ENCODE results near the gene CREB5.
"Not testable (repeated sequence)": the region's sequence is repeated elsewhere in the genome, so short reads cannot be mapped to it uniquely, and the experiment has no call there.

The CREB5 gene

DNA sequence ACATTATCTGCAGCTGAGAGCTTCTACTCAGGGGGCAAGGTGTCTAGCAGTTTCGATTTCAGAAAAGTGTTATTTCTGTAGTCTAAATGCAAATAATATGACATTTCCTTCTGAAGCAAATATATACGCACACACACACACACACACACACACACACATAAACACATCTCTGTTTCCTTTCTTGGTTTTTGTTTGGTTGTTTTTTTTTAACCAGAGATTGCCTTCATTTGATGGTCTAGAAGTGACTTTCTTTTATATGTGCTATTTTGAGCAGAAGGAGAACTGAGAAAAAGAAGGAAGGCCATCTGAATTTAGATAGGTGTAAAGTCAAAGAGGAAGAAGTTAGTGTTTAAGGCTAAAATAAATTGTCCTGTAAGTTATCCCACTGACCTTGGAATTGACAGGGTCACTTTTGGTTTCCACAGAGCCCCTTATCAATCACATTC lies 403.6 kb downstream of the CREB5 start:
- Histone ChIP-seq H3K27ac (no peak overlapping the region), H3K4me2 (ENCODE audit: low read length) (no peak overlapping the region), H3K27me3 (ENCODE audit: control insufficient read depth, insufficient read depth, low read length) (no peaks in the 10 kb centered on the region), H3K79me2 (no peaks in the 10 kb centered on the region), H3K9ac (no peak overlapping the region), H3K4me3 (ENCODE audit: low read depth, low read length) (no peak overlapping the region), H3K36me3 (ENCODE audit: control insufficient read depth, insufficient read depth, low read length) (no peaks in the 10 kb centered on the region), H3K4me1 (no peaks in the 10 kb centered on the region), H2AFZ (no peak overlapping the region), H3K9me3 (ENCODE audit: control insufficient read depth, low read length) (no peaks in the 10 kb centered on the region)
- TF ChIP-seq, protein P1, sequence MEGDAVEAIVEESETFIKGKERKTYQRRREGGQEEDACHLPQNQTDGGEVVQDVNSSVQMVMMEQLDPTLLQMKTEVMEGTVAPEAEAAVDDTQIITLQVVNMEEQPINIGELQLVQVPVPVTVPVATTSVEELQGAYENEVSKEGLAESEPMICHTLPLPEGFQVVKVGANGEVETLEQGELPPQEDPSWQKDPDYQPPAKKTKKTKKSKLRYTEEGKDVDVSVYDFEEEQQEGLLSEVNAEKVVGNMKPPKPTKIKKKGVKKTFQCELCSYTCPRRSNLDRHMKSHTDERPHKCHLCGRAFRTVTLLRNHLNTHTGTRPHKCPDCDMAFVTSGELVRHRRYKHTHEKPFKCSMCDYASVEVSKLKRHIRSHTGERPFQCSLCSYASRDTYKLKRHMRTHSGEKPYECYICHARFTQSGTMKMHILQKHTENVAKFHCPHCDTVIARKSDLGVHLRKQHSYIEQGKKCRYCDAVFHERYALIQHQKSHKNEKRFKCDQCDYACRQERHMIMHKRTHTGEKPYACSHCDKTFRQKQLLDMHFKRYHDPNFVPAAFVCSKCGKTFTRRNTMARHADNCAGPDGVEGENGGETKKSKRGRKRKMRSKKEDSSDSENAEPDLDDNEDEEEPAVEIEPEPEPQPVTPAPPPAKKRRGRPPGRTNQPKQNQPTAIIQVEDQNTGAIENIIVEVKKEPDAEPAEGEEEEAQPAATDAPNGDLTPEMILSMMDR (IDR thresholded peaks at IDR 0.05), result no peak

- H3K27ac ChIP-seq, result no peak overlapping the region
- no peaks in the 10 kb centered on the region for H3K79me2 ChIP-seq
- no peaks in the 10 kb centered on the region for H3K27me3 ChIP-seq (ENCODE audit: control insufficient read depth, insufficient read depth, low read length)
- H3K4me3 ChIP-seq (ENCODE audit: low read depth, low read length), result no peak overlapping the region
- TF ChIP-seq, protein P1 (IDR thresholded peaks at IDR 0.05), result no peak
- no peak overlapping the region for H3K9ac ChIP-seq
- no peaks in the 10 kb centered on the region for H3K4me1 ChIP-seq
- no peaks in the 10 kb centered on the region for H3K36me3 ChIP-seq (ENCODE audit: control insufficient read depth, insufficient read depth, low read length)
- H3K9me3 ChIP-seq (ENCODE audit: control insufficient read depth, low read length), result no peaks in the 10 kb centered on the region
- H2AFZ ChIP-seq, result no peak overlapping the region
- no peak overlapping the region for H3K4me2 ChIP-seq (ENCODE audit: low read length)
Measured at GRCh38 chr7:28818996-28819395, 406.7 kb downstream of the CREB5 start.

DNA sequence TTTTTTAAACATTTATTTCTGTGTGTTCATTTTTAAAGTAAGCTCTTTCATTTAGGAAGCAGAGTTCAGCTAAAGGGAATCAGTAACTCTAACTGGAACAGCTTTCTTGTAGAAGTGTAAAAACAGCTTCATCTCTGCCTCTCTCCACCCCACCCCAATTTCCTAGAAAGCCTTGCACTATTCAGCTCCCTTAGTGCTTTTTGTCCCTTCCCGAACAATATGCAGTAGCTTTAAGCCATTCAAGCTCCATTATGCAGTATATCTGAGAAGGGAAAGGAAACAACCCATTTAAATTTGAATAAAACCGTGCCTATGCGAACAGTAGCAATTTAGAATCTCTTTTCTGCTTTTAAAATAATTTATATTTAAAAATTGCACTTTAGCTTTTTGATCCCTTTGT lies 411.3 kb downstream of the CREB5 start:
- Histone ChIP-seq H2AFZ (no peak overlapping the region), H3K36me3 (ENCODE audit: control insufficient read depth, insufficient read depth, low read length) (no peaks in the 10 kb centered on the region), H3K27ac (no peak overlapping the region), H3K4me2 (ENCODE audit: low read length) (no peak overlapping the region), H3K9me3 (ENCODE audit: control insufficient read depth, low read length) (no peaks in the 10 kb centered on the region), H3K9ac (no peak overlapping the region), H3K4me3 (ENCODE audit: low read depth, low read length) (no peak overlapping the region), H3K27me3 (ENCODE audit: control insufficient read depth, insufficient read depth, low read length) (no peaks in the 10 kb centered on the region), H3K4me1 (no peaks in the 10 kb centered on the region), H3K79me2 (no peaks in the 10 kb centered on the region)
- TF ChIP-seq, protein P1 (IDR thresholded peaks at IDR 0.05), result no peak

DNA sequence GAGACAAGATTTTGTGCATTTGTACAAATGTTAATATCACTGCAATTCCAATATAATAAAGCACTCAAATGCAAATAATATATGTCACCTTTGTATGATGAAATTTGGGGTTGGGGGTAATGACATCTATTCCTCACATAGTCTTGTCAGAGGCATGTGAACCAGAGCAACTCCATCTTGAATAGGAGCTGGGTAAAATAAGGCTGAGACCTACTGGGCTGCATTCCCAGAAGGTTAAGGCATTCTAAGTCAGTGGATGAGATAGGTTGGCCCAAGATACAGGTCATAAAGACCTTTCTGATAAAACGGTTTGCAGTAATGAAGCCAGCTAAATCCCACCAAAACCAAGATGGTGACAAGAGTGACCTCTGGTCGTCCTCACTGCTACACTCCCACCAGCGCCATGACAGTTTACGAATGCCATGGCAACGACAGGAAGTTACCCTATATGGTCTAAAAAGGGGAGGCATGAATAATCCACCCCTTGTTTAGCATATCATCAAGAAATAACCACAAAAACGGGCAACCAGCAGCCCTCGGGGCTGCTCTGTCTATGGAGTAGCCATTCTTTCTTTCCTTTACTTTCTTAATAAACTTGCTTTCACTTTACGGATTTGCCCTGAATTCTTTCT lies 413.6 kb downstream of the CREB5 start:
- not testable (repeated sequence) for H3K4me3 ChIP-seq (ENCODE audit: low read depth, low read length); H3K79me2 ChIP-seq

GRCh38 chr7:28830846-28831245 lies 418.5 kb downstream of the CREB5 start:
- no peaks in the 10 kb centered on the region for H3K9me3 ChIP-seq (ENCODE audit: control insufficient read depth, low read length)
- no peak overlapping the region for H3K27ac ChIP-seq
- H3K9ac ChIP-seq, result no peak overlapping the region
- no peak overlapping the region for H2AFZ ChIP-seq
- TF ChIP-seq, protein P1 (IDR thresholded peaks at IDR 0.05), result no peak
- H3K4me2 ChIP-seq (ENCODE audit: low read length), result no peak overlapping the region
- no peak overlapping the region for H3K4me3 ChIP-seq (ENCODE audit: low read depth, low read length)
- no peaks in the 10 kb centered on the region for H3K36me3 ChIP-seq (ENCODE audit: control insufficient read depth, insufficient read depth, low read length)
- no peaks in the 10 kb centered on the region for H3K4me1 ChIP-seq
- no peaks in the 10 kb centered on the region for H3K27me3 ChIP-seq (ENCODE audit: control insufficient read depth, insufficient read depth, low read length)
- H3K79me2 ChIP-seq, result no peaks in the 10 kb centered on the region

More for the DNA sequence above, 413.6 kb downstream of the CREB5 start:
- not testable (repeated sequence) for H3K9ac ChIP-seq; H3K27ac ChIP-seq; H3K36me3 ChIP-seq (ENCODE audit: control insufficient read depth, insufficient read depth, low read length); H3K27me3 ChIP-seq (ENCODE audit: control insufficient read depth, insufficient read depth, low read length); H3K9me3 ChIP-seq (ENCODE audit: control insufficient read depth, low read length); H3K4me2 ChIP-seq (ENCODE audit: low read length); H3K4me1 ChIP-seq; H2AFZ ChIP-seq
